Spleen (tissue), 7 donors: ENCODE data around the gene DAB2IP.

Source experiments
- CTCF ChIP-seq, 11 experiments: fragments of 200-600 bp in 7 of 11; fragments of 450-650 bp in 4 of 11; sonication (generic) in 4 of 11; IDR thresholded peaks in 8 of 11; conservative IDR thresholded peaks in 3 of 11; 1 replicate in 7 of 11; 2 replicates in 4 of 11; pipeline versions ENCODE4 v1.4.0 to v1.8.0; 2016 to 2021; ENCODE audit warnings: antibody characterized with exemption in 11 of 11, inconsistent platforms in 4 of 11, mild to moderate bottlenecking in 1 of 11
- POLR2A ChIP-seq, 3 donors: fragments of 450-650 bp; IDR thresholded peaks; one replicate each; pipeline ENCODE4 v1.5.1; 2017; ENCODE audit warnings: antibody characterized with exemption in 3 of 3, mild to moderate bottlenecking in 1 of 3
- donor health status: DM: no; HTN: no; CAD: no; lungs with moderate emphysema.
- donor health status: DM: no; HTN: no; CAD: no.
- donor health status: DM: no; HTN: no; CAD: no.

- TF ChIP-seq CTCF (IDR thresholded peaks at IDR 0.05 in 8 of 11, conservative IDR thresholded peaks at IDR 0.05 in 3 of 11) (no peak), POLR2A (IDR thresholded peaks at IDR 0.05) (no peak)
Measured at GRCh38 chr9:121636978-121637712, 14.3 kb upstream of the DAB2IP start.
